ENCODE data around the gene TNS3. TPM values are rescaled to one million over a fixed set of nuclear protein-coding genes. Genes with fewer than 3 reads are reported as not detected.

The TNS3 gene
- total RNA-seq, 1 experiment from 2014 or later = 37.3 TPM

- no peak for DNase-seq (ENCODE audit: low spot score)
- in situ Hi-C loops (cut with HindIII; ENCODE audit: low sequenced_read_pairs) = no loop called here
Measured at GRCh38 chr7:47371317-47371716, 210.6 kb downstream of the TNS3 start.

GRCh38 chr7:47370461-47371042 is 211.4 kb downstream of the TNS3 start:
- no peak for DNase-seq (ENCODE audit: low spot score)
- in situ Hi-C loops (cut with HindIII; ENCODE audit: low sequenced_read_pairs) = no loop called here

DNA sequence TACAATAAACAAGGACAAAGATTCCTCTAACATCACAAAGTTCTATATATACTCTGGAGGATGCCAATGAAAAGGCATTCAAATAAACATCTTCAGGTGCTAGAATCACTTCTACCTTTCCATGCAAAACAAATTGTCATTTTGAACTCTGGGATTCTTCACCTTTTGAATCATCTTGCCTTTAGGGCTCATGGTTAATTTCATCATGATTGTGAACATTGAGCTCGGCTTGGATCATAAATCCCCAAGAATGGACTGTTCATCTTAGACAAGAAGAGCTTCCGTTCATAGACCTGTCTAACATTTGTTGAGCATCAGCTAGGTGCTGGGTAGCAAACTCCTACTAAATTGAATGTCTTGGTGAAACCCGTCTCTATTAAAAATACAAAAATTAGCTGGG is 212.2 kb downstream of the TNS3 start:
- DNase-seq (ENCODE audit: low spot score) = no peak
- in situ Hi-C loops (cut with HindIII; ENCODE audit: low sequenced_read_pairs) = no loop called here

- in situ Hi-C loops (cut with HindIII; ENCODE audit: low sequenced_read_pairs) = no loop called here
- no peak for DNase-seq (ENCODE audit: low spot score)
Measured at GRCh38 chr7:47368190-47368812, 213.6 kb downstream of the TNS3 start.

DNA sequence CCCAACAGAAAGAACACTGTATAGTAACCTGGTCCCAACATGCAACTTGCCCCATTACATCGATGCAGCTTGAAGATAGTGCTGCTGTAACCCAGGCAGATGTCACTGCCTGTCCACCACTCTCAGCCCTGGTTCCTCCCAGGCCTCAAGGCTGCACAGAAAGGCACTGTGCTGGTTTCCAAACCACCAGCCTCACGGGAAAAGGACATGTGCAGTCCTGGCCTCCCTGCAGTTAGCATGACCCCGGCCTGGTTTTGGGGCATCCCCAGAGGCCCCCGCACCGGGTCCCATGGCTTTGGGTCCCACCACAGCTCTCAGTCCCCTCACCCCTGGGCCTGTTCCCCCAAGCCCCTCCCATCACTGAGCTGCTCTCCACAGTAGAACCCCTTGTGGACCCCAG is 214.5 kb downstream of the TNS3 start:
- in situ Hi-C loops (cut with HindIII; ENCODE audit: low sequenced_read_pairs) = no loop called here
- no peak for DNase-seq (ENCODE audit: low spot score)

DNA sequence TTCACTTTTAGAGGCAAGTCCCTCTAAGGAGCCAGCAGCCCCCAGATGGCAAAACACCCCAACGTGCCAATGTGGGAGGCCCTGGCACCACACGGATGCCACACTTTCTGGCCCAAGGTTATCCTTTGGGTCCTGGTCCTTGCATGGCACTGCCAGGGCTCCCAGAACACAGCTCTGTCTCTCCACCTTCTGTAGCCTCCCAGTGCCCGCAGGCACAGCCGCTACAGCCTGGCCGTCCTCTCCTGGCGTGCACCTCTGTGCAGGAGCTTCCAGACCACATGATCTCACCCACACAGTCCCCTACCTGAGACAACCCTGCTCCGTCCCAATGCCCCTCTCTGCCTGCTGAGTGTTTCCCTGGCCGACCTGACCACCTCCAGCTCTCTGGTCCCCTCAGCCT is 215.0 kb downstream of the TNS3 start:
- DNase-seq (ENCODE audit: low spot score) = no peak
- in situ Hi-C loops (cut with HindIII; ENCODE audit: low sequenced_read_pairs) = no loop called here

DNA sequence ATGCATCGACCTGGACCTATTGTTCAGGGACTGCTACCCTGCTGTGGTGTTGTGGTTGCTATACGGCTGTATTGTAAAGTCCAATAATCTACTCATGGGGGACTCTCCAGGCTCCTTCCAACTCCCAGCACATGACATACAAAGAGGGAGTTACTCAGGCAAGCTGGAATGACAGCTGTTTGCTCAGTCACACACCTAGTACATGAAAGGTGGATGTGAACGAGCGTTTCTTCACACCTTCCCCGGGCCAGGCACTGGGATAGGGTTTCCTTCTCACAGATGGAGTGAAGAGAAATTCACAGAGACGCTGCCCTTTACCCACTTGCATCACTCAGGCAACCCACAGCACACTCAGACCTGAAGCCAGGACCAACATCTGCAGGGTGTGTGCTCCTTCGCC is 215.7 kb downstream of the TNS3 start:
- no peak for DNase-seq (ENCODE audit: low spot score)
- in situ Hi-C loops (cut with HindIII; ENCODE audit: low sequenced_read_pairs) = no loop called here

DNA sequence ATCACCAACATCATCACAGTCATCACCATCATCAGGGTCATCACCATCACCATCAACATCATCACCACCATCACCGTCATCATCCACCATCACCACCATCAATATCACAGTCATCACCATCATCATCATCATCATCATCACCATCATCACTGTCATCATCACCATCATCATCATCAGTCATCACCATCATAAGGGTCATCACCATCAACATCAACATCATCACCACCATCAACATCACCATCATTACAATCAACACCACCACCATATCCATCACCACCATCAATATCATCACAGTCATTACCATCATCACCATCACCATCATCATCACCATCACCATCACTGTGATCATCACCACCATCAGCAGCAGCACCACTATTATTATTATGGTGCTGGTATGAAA is 218.9 kb downstream of the TNS3 start:
- in situ Hi-C loops (cut with HindIII; ENCODE audit: low sequenced_read_pairs) = no loop called here
- DNase-seq (ENCODE audit: low spot score) = no peak

DNA sequence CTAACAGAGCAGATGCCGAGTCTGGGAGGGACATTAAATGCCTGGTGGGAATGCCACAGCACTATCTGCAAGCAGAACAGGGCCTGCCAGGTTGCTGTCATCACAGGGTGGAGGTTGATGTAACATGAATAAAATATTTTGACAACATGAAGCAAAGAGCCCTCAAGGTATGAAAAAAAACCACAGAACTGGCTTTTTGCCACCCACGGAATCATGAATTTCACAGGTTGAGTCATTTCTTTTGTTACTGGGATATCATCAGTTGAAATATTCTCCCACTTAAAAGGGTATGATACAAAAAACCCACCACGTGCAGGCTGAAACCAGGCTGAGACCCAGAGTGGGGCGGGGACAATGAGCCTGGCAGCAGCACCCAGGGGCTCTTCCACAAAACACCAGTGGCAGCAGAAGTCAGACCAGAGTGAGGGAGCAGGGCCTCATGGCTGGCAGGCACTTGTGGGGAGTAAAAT is 220.1 kb downstream of the TNS3 start:
- DNase-seq (ENCODE audit: low spot score) = peak; percentile 60
- in situ Hi-C loops (cut with HindIII; ENCODE audit: low sequenced_read_pairs) = no loop called here

DNA sequence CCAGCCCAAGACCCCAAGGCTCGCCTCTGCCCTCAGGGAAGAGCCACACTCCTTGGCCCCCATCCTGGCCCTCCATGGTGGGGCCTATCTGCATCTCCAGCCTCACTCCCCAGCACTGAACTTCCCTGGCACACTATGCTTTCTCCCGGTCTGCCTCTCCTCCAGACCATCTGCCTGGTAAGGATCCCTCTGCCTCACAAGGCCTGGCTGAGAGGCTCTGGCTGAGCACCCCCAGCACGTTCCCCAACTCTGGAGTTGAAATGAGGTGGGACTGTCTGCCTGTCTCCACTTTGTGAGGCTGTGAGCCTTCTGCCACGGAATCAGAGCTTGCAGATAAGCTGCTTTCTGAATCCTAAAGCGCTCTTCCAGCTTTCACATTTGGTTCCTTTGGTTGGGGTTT is 220.7 kb downstream of the TNS3 start:
- in situ Hi-C loops (cut with HindIII; ENCODE audit: low sequenced_read_pairs) = no loop called here
- peak; percentile 29 for DNase-seq (ENCODE audit: low spot score)

GRCh38 chr7:47360301-47360900 is 221.5 kb downstream of the TNS3 start:
- DNase-seq (ENCODE audit: low spot score) = no peak
- in situ Hi-C loops (cut with HindIII; ENCODE audit: low sequenced_read_pairs) = no loop called here

- in situ Hi-C loops (cut with HindIII; ENCODE audit: low sequenced_read_pairs) = no loop called here
- DNase-seq (ENCODE audit: low spot score) = no peak
Measured at GRCh38 chr7:47358944-47359588, 222.8 kb downstream of the TNS3 start.

- in situ Hi-C loops (cut with HindIII; ENCODE audit: low sequenced_read_pairs) = no loop called here
- DNase-seq (ENCODE audit: low spot score) = no peak
Measured at GRCh38 chr7:47358357-47358756, 223.6 kb downstream of the TNS3 start.

DNA sequence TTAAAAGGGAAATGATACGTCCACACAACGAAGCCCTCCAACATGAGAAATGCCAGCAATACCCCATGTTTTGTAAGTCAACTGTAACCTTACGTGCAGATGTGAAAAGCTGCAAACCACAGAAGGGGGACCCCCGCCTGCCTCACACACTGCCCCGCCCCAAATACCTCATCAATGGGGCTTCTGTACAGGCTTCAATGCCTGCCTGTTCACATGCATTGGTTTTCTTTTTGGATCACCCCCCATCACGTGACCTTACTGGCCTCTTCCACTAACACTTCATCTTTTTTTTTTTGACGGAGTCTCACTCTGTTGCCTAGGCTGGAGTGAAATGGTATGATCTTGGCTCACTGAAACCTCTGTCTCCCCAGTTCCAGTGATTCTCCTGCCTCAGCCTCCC is 224.0 kb downstream of the TNS3 start:
- DNase-seq (ENCODE audit: low spot score) = no peak
- in situ Hi-C loops (cut with HindIII; ENCODE audit: low sequenced_read_pairs) = no loop called here

DNA sequence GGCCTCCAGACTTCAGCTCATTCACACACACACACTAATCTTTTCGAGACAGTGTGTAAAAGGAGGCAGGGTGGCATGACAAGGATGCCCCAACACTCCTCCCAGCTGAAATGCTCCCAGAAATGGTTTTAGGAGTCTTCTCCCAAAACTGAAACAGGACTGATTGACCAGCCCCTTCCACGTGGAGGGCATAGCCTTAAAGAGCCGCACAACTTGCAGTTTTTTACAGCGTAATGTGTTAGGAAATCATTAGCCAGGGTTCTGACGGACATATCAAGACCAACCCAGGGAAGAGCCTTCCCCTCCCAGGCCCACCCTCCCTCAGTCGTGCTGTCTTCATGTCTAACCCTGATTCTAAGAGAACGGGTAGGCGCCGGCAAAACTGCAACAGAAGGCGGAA is 224.6 kb downstream of the TNS3 start:
- no peak for DNase-seq (ENCODE audit: low spot score)
- in situ Hi-C loops (cut with HindIII; ENCODE audit: low sequenced_read_pairs) = no loop called here

GRCh38 chr7:47356261-47356660 is 225.7 kb downstream of the TNS3 start:
- in situ Hi-C loops (cut with HindIII; ENCODE audit: low sequenced_read_pairs) = no loop called here
- no peak for DNase-seq (ENCODE audit: low spot score)

DNA sequence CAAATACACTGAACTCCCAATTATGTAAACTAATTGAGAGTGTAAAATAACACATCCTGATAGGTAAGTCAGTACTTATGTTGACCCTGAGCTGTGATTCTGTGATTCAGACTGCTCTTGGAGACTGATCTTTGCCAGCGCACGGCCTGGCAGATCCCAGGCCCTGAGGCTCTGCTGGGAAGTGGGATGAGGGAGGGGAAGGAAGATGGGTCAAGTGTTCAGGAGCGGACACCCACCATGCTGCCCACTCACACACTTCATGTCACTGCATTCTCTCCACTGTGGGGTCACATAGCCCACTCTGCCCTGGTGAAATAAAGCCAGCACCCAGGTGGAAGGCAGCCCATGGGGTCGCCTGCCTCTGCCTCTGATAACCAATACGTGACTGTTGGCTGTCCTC is 226.2 kb downstream of the TNS3 start:
- in situ Hi-C loops (cut with HindIII; ENCODE audit: low sequenced_read_pairs) = no loop called here
- no peak for DNase-seq (ENCODE audit: low spot score)

DNA sequence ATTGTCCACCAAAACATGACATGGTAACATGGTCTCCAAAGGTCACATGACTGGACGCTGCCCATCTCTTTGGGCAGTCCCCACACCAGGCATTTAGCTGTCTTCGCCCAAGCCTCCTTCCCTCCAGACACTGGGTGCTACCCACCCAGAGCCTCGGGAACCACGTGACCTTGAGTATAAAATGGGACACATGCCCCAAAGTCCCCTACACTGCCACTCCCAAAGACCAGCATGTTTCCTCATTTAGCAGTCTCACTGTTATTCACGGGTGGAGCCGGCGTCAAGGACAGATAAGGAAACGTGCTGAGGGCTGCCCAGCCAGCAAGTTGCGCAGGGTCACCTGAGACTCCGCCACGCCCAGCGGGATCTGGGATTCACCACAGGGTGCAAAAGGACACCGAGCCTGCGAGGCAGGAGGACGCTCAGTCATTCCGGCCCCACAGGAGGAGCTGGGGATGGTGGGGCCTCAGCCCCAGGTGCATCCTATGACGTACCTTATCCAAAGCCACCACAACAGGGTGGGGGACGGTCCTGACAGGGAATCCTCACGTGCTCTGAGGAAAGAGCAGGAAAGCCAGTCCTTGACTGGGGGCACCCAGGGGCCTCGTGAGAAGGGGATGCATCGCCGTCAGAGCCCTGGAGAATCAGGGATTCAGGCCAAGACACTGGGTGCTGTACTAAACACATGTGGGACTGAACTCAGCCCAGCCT is 226.9 kb downstream of the TNS3 start:
- in situ Hi-C loops (cut with HindIII; ENCODE audit: low sequenced_read_pairs) = no loop called here
- DNase-seq (ENCODE audit: low spot score) = no peak

- no peak for DNase-seq (ENCODE audit: low spot score)
- in situ Hi-C loops (cut with HindIII; ENCODE audit: low sequenced_read_pairs) = no loop called here
Measured at GRCh38 chr7:47354071-47354470, 227.8 kb downstream of the TNS3 start.

- in situ Hi-C loops (cut with HindIII; ENCODE audit: low sequenced_read_pairs) = no loop called here
- no peak for DNase-seq (ENCODE audit: low spot score)
Measured at GRCh38 chr7:47352394-47352968, 229.4 kb downstream of the TNS3 start.
